ENCODE data around the gene SBK1.
A peak's percentile ranks its signal among the peaks of the same experiment; 100 is the strongest.
"Not testable (repeated sequence)": the region's sequence is repeated elsewhere in the genome, so short reads cannot be mapped to it uniquely, and the experiment has no call there.

The SBK1 gene

GRCh38 chr16:28291651-28292626, at the start of gene SBK1:
TSS of gene SBK1 (plus strand) at chr16:28292525. CDS start at chr16:28317392, 24,867 bp downstream.
- DNase-seq, result peak; percentile 61

GRCh38 chr16:28249483-28249882, 42.8 kb upstream of the SBK1 start:
- DNase-seq, result not testable (repeated sequence)

- no peak for DNase-seq
Measured at GRCh38 chr16:28250999-28251398, 41.3 kb upstream of the SBK1 start.

- DNase-seq, result no peak
Measured at GRCh38 chr16:28254158-28254557, 38.2 kb upstream of the SBK1 start.

- no peak for DNase-seq
Measured at GRCh38 chr16:28255838-28256237, 36.5 kb upstream of the SBK1 start.

GRCh38 chr16:28257256-28257655, 35.1 kb upstream of the SBK1 start:
- DNase-seq, result no peak

GRCh38 chr16:28258567-28258966, 33.8 kb upstream of the SBK1 start:
- no peak for DNase-seq

- DNase-seq, result no peak
Measured at GRCh38 chr16:28259091-28259780, 33.1 kb upstream of the SBK1 start.

- no peak for DNase-seq
Measured at GRCh38 chr16:28259781-28260150, 32.6 kb upstream of the SBK1 start.

- no peak for DNase-seq
Measured at GRCh38 chr16:28260193-28260592, 32.1 kb upstream of the SBK1 start.

GRCh38 chr16:28261942-28262341, 30.4 kb upstream of the SBK1 start:
- no peak for DNase-seq

GRCh38 chr16:28263305-28263704, 29.0 kb upstream of the SBK1 start:
- DNase-seq, result no peak

GRCh38 chr16:28264656-28265055, 27.7 kb upstream of the SBK1 start:
- no peak for DNase-seq

GRCh38 chr16:28265822-28266221, 26.5 kb upstream of the SBK1 start:
- no peak for DNase-seq

GRCh38 chr16:28267356-28267755, 25.0 kb upstream of the SBK1 start:
- DNase-seq, result no peak

- DNase-seq, result no peak
Measured at GRCh38 chr16:28273511-28273910, 18.8 kb upstream of the SBK1 start.

- DNase-seq, result no peak
Measured at GRCh38 chr16:28274676-28275075, 17.6 kb upstream of the SBK1 start.

GRCh38 chr16:28276301-28276700, 16.0 kb upstream of the SBK1 start:
- DNase-seq, result no peak

GRCh38 chr16:28277537-28278388, 14.6 kb upstream of the SBK1 start:
- peak; percentile 59 for DNase-seq

GRCh38 chr16:28279006-28279405, 13.3 kb upstream of the SBK1 start:
- no peak for DNase-seq

- DNase-seq, result no peak
Measured at GRCh38 chr16:28280881-28281836, 11.2 kb upstream of the SBK1 start.

GRCh38 chr16:28282045-28282444, 10.3 kb upstream of the SBK1 start:
- no peak for DNase-seq

All from DMS153 (cell line).